Endothelial cell of umbilical vein (primary cell): ENCODE results near the gene CNTN6. TPM values are rescaled to one million over a fixed set of nuclear protein-coding genes. Genes with fewer than 3 reads are reported as not detected.

Source experiments
- BruUV-seq: library from RNA; stranded (reverse); fragments of 400-500 nt; replicated peaks from 2 replicates; lab custom pipeline; 2021; lab: Mats Ljungman, UMichigan
- CTCF ChIA-PET: fragments of 300-600, 350-600 bp; sonication (Branson Sonifier 250); formaldehyde crosslinking; loops from one replicate; lab custom pipeline; 2021; ENCODE audit warnings: antibody characterized with exemption, inconsistent platforms; lab: Charles Lee
- POLR2A ChIA-PET: fragments of 300-600, 350-600 bp; sonication (Branson Sonifier 250); formaldehyde crosslinking; loops from one replicate; lab custom pipeline; 2021; ENCODE audit warnings: antibody characterized with exemption, inconsistent platforms; lab: Charles Lee
- DNase-seq: peaks from one replicate; pipeline ENCODE4 v3.0.0-alpha.2; 2011; ENCODE audit warnings: low read depth, low spot score
- FAIRE-seq: peaks from 2 replicates; lab custom pipeline; 2011; peaks lifted over from hg19 to GRCh38; lab: Jason Lieb, UNC
- H2AFZ ChIP-seq: 2 replicates; pipeline ENCODE4 v1.6.0; 2012; ENCODE audit warnings: low read depth, low read length, control low read depth, inconsistent platforms
- H3K27ac ChIP-seq: 2 replicates; pipeline ENCODE4 v1.5.1; 2011; ENCODE audit warnings: low read depth, mild to moderate bottlenecking, control low read depth, low read length, moderate library complexity; ENCODE audit not compliant: insufficient read depth
- H3K27me3 ChIP-seq, 2 experiments: 2 replicates each; pipeline versions ENCODE4 v1.6.0 to v1.6.1; 2011; ENCODE audit warnings: low read length in 2 of 2, mixed read lengths in 1 of 2; ENCODE audit not compliant: control insufficient read depth in 2 of 2, insufficient read depth in 2 of 2
- H3K36me3 ChIP-seq, 2 experiments: 2 replicates in 1 of 2; 3 replicates in 1 of 2; pipeline ENCODE4 v1.5.1; 2011; ENCODE audit warnings: low read length in 2 of 2, mild to moderate bottlenecking in 1 of 2, moderate library complexity in 1 of 2; ENCODE audit not compliant: control insufficient read depth in 2 of 2, insufficient read depth in 2 of 2; ENCODE audit errors: extremely low read depth in 1 of 2
- H3K4me1 ChIP-seq: 3 replicates; pipeline ENCODE4 v1.5.1; 2011; ENCODE audit warnings: mild to moderate bottlenecking, low read length; ENCODE audit not compliant: control insufficient read depth, insufficient read depth; ENCODE audit errors: extremely low read depth
- H3K4me2 ChIP-seq: 2 replicates; pipeline ENCODE4 v1.6.1; 2011; ENCODE audit warnings: low read length, control low read depth, mixed read lengths; ENCODE audit not compliant: insufficient read depth
- H3K4me3 ChIP-seq, 3 experiments: fragments of 200-600 bp in 1 of 3; sonication (generic), shearing (Covaris generic) in 1 of 3; replicated peaks in 1 of 3; 2 replicates each; pipeline ENCODE4 v1.5.1; 2011 to 2016; ENCODE audit warnings: control low read depth in 3 of 3, low read length in 3 of 3, mild to moderate bottlenecking in 2 of 3, inconsistent platforms in 1 of 3, low read depth in 1 of 3, moderate library complexity in 1 of 3; ENCODE audit not compliant: insufficient read depth in 1 of 3
- H3K79me2 ChIP-seq: 2 replicates; pipeline ENCODE4 v1.6.0; 2012; ENCODE audit warnings: low read length, inconsistent platforms; ENCODE audit not compliant: control insufficient read depth, insufficient read depth
- H3K9ac ChIP-seq: replicated peaks from 2 replicates; pipeline ENCODE3; 2011; ENCODE audit warnings: low read length, control low read depth; ENCODE audit not compliant: insufficient read depth; ENCODE audit errors: extremely low read depth
- H3K9me1 ChIP-seq: replicated peaks from 3 replicates; pipeline ENCODE4 v1.6.0; 2011; ENCODE audit warnings: mild to moderate bottlenecking, low read length; ENCODE audit not compliant: control insufficient read depth, insufficient read depth; ENCODE audit errors: extremely low read depth
- H3K9me3 ChIP-seq: replicated peaks from 2 replicates; pipeline ENCODE4 v1.5.1; 2012; ENCODE audit warnings: low read length, inconsistent platforms; ENCODE audit not compliant: control insufficient read depth, insufficient read depth
- H4K20me1 ChIP-seq: replicated peaks from 2 replicates; pipeline ENCODE3; 2011; ENCODE audit warnings: mild to moderate bottlenecking, low read length; ENCODE audit not compliant: control insufficient read depth, insufficient read depth; ENCODE audit errors: extremely low read depth
- EZH2 ChIP-seq: IDR thresholded peaks from 2 replicates; pipeline ENCODE4 v1.6.1; 2012; ENCODE audit warnings: borderline replicate concordance, low read depth, mild to moderate bottlenecking, moderate library complexity, low read length, inconsistent platforms; ENCODE audit not compliant: severe bottlenecking
- FOS ChIP-seq: IDR thresholded peaks from 2 replicates; pipeline ENCODE4 v1.6.1; 2011; ENCODE audit warnings: mild to moderate bottlenecking, low read length, moderate library complexity, borderline replicate concordance; ENCODE audit not compliant: insufficient read depth
- GATA2 ChIP-seq: IDR thresholded peaks from 2 replicates; pipeline ENCODE4 v1.7.0; 2011; ENCODE audit warnings: low read depth, mild to moderate bottlenecking, moderate library complexity, mixed read lengths, low read length; ENCODE audit not compliant: insufficient read length, insufficient read depth
- JUN ChIP-seq: IDR thresholded peaks from 2 replicates; pipeline ENCODE4 v1.6.1; 2011; ENCODE audit warnings: borderline replicate concordance, low read depth; ENCODE audit not compliant: insufficient read length, insufficient read depth
- MYC ChIP-seq: IDR thresholded peaks from one replicate; pipeline ENCODE4 v1.6.1; 2011; ENCODE audit warnings: mild to moderate bottlenecking, low read depth, low read length
- POLR2A ChIP-seq: IDR thresholded peaks from 2 replicates; pipeline ENCODE4 v1.6.1; 2012; ENCODE audit warnings: low read depth, mild to moderate bottlenecking, control low read depth, low read length
- POLR2AphosphoS5 ChIP-seq: IDR thresholded peaks from 2 replicates; pipeline ENCODE4 v1.6.1; 2012; ENCODE audit warnings: low read depth, mild to moderate bottlenecking, control low read depth, low read length, moderate library complexity; ENCODE audit not compliant: insufficient read depth
- dilution Hi-C: fragments of 300-500 bp; cut with MboI; formaldehyde crosslinking; loops from one replicate; pipeline ENCODE4 v1.15.0; 2019; ENCODE audit warnings: low sequenced_read_pairs; ENCODE audit not compliant: extremely low pct_ligation_motif_present
- intact Hi-C: fragments of 100-400 bp; cut with micrococcal nuclease; formaldehyde crosslinking; loops from one replicate; pipeline ENCODE4 v1.10.0; 2022
- polyA plus RNA-seq, 4 experiments: library from polyadenylated mRNA; depleted of rRNA in 3 of 4; stranded (reverse) in 3 of 4; unstranded in 1 of 4; fragments of >200 nt; gene quantifications; 2 replicates each; pipeline versions ENCODE4 v1.2.1 to v1.2.3, GENCODE V29; 2011 to 2012; ENCODE audit warnings: missing spikeins in 1 of 4
- total RNA-seq: library from RNA; stranded (reverse); gene quantifications from 2 replicates; pipeline ENCODE4 v1.2.3, GENCODE V29; 2021
- TF ChIP-seq, protein P1 (sequence below): IDR thresholded peaks from 2 replicates; pipeline ENCODE4 v1.6.1; 2011; ENCODE audit not compliant: insufficient read depth, insufficient read length
- TF ChIP-seq, protein P2 (sequence below), 2 donors: IDR thresholded peaks; 1 replicate in 1 of 2; 2 replicates in 1 of 2; pipeline ENCODE4 v1.5.1; 2011; ENCODE audit warnings: low read length in 2 of 2, mild to moderate bottlenecking in 2 of 2, moderate library complexity in 2 of 2, control low read depth in 1 of 2, inconsistent platforms in 1 of 2, low read depth in 1 of 2; ENCODE audit not compliant: insufficient read depth in 1 of 2; ENCODE audit errors: extremely low read depth in 1 of 2

Gene CNTN6
- total and polyA plus RNA-seq, 2 donors (not counting 3 experiments of a cell fraction or from before 2014, with no cell fraction given) = not detected

DNA sequence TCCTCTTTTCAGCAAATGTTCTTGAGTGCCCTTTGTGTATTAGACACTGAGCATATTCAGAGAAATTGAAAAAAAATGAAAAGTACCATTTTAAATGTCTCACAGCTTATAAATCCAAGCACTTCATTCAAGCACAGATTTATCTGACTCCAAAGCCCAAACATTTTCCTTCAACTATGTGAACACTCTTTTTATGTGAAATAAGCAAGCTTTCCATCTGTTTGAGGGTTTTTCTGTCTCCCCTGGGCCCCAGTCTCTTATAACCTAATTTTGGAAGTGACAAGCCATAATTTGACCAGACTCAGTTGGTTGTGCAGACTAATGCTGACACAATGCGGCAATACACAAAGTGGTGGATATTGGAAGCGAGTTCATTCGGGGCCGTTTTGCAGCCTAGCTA lies 170.3 kb downstream of the CNTN6 start:
- Histone ChIP-seq H3K9me3 (peaks cover 2% of the 10 kb centered on the region), H3K9me1 (no peaks in the 10 kb centered on the region), H2AFZ (no peak overlapping the region), H3K4me3 (no peak overlapping the region), H3K9ac (no peak overlapping the region), H3K27ac (no peak overlapping the region), H3K79me2 (no peaks in the 10 kb centered on the region), H3K4me1 (no peaks in the 10 kb centered on the region), H4K20me1 (no peaks in the 10 kb centered on the region), H3K27me3 (no peaks in the 10 kb centered on the region), H3K4me2 (no peak overlapping the region), H3K36me3 (no peaks in the 10 kb centered on the region)
- DNase-seq (no peak), FAIRE-seq (no peak)
- ChIA-PET CTCF (no interaction called here), POLR2A (no interaction called here)
- BruUV-seq = no TSS peak
- intact Hi-C loops = no loop called here
- dilution Hi-C loops = no loop called here
- TF ChIP-seq EZH2 = no peak

- FAIRE-seq (no peak), DNase-seq (no peak)
- H3K4me1 ChIP-seq = no peaks in the 10 kb centered on the region
- BruUV-seq = no TSS peak
- no peak overlapping the region for H3K27ac ChIP-seq
- no peak overlapping the region for H3K9ac ChIP-seq
- H3K36me3 ChIP-seq = no peaks in the 10 kb centered on the region
- H3K9me3 ChIP-seq = peaks cover 2% of the 10 kb centered on the region
- H2AFZ ChIP-seq = no peak overlapping the region
- H4K20me1 ChIP-seq = no peaks in the 10 kb centered on the region
- intact Hi-C loops (no loop called here), dilution Hi-C loops (no loop called here)
- H3K79me2 ChIP-seq = no peaks in the 10 kb centered on the region
- ChIA-PET CTCF (no interaction called here), POLR2A (no interaction called here)
- TF ChIP-seq MYC (no peak), FOS (no peak), POLR2AphosphoS5 (no peak), JUN (no peak), POLR2A (no peak), EZH2 (no peak), GATA2 (no peak)
- TF ChIP-seq, protein P1, sequence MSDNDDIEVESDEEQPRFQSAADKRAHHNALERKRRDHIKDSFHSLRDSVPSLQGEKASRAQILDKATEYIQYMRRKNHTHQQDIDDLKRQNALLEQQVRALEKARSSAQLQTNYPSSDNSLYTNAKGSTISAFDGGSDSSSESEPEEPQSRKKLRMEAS = no peak
- TF ChIP-seq, protein P2, sequence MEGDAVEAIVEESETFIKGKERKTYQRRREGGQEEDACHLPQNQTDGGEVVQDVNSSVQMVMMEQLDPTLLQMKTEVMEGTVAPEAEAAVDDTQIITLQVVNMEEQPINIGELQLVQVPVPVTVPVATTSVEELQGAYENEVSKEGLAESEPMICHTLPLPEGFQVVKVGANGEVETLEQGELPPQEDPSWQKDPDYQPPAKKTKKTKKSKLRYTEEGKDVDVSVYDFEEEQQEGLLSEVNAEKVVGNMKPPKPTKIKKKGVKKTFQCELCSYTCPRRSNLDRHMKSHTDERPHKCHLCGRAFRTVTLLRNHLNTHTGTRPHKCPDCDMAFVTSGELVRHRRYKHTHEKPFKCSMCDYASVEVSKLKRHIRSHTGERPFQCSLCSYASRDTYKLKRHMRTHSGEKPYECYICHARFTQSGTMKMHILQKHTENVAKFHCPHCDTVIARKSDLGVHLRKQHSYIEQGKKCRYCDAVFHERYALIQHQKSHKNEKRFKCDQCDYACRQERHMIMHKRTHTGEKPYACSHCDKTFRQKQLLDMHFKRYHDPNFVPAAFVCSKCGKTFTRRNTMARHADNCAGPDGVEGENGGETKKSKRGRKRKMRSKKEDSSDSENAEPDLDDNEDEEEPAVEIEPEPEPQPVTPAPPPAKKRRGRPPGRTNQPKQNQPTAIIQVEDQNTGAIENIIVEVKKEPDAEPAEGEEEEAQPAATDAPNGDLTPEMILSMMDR (IDR thresholded peaks at IDR 0.05; ENCODE audit: extremely low read depth in 1 of 2, insufficient read depth in 1 of 2, low read depth in 1 of 2, low read length in 2 of 2) = no peak
- H3K4me3 ChIP-seq = no peak overlapping the region
- no peak overlapping the region for H3K4me2 ChIP-seq
- no peaks in the 10 kb centered on the region for H3K27me3 ChIP-seq
- no peaks in the 10 kb centered on the region for H3K9me1 ChIP-seq
Observed at GRCh38 chr3:1269808-1270207, 177.0 kb downstream of the CNTN6 start.
